GM18867 (cell line): ENCODE data around the gene NEIL3.

Experiments
- ATAC-seq: cut with Tn5 transposase; IDR thresholded peaks from one replicate; pipeline ENCODE4 v1.9.1; 2021; ENCODE audit warnings: mild to moderate bottlenecking, moderate library complexity; ENCODE audit not compliant: unreplicated experiment

Gene NEIL3

GRCh38 chr4:177356921-177357320, 47.2 kb downstream of the NEIL3 start:
- no peak for ATAC-seq

- ATAC-seq, result peak; percentile 65
These were observed 57.7 kb downstream of the NEIL3 start for GRCh38 chr4:177367336-177367735.

GRCh38 chr4:177369372-177369771, 59.7 kb downstream of the NEIL3 start:
- no peak for ATAC-seq

GRCh38 chr4:177371461-177371860, 61.8 kb downstream of the NEIL3 start:
- ATAC-seq, result no peak

GRCh38 chr4:177374966-177375365, 65.3 kb downstream of the NEIL3 start:
- no peak for ATAC-seq

- ATAC-seq, result no peak
These were observed 65.7 kb downstream of the NEIL3 start for GRCh38 chr4:177375372-177375771.

- ATAC-seq, result no peak
These were observed 66.3 kb downstream of the NEIL3 start for GRCh38 chr4:177376024-177376423.

- ATAC-seq, result peak; percentile 39
These were observed 71.1 kb downstream of the NEIL3 start for GRCh38 chr4:177380730-177381287.

- ATAC-seq, result no peak
These were observed 72.2 kb downstream of the NEIL3 start for GRCh38 chr4:177381762-177382310.

- ATAC-seq, result no peak
These were observed 75.3 kb downstream of the NEIL3 start for GRCh38 chr4:177384856-177385397.

GRCh38 chr4:177385576-177386277, 76.1 kb downstream of the NEIL3 start:
- peak; percentile 34 for ATAC-seq

- ATAC-seq, result no peak
These were observed 76.7 kb downstream of the NEIL3 start for GRCh38 chr4:177386278-177386815.

GRCh38 chr4:177391287-177391686, 81.6 kb downstream of the NEIL3 start:
- ATAC-seq, result no peak

GRCh38 chr4:177391953-177392352, 82.3 kb downstream of the NEIL3 start:
- no peak for ATAC-seq

- peak; percentile 37 for ATAC-seq
These were observed 83.6 kb downstream of the NEIL3 start for GRCh38 chr4:177393236-177393635.

GRCh38 chr4:177396352-177396751, 86.7 kb downstream of the NEIL3 start:
- no peak for ATAC-seq

GRCh38 chr4:177400030-177400429, 90.4 kb downstream of the NEIL3 start:
- ATAC-seq, result no peak

GRCh38 chr4:177401658-177402273, 92.1 kb downstream of the NEIL3 start:
- no peak for ATAC-seq

- no peak for ATAC-seq
These were observed 94.1 kb downstream of the NEIL3 start for GRCh38 chr4:177403746-177404145.

- no peak for ATAC-seq
These were observed 94.7 kb downstream of the NEIL3 start for GRCh38 chr4:177404342-177404741.

GRCh38 chr4:177404986-177405385, 95.3 kb downstream of the NEIL3 start:
- no peak for ATAC-seq
